SK-N-SH treated with all-trans-retinoic acid at 6 μM for 48 hours (cell line): ENCODE data around the gene EHD4.

Experiments
- OSR1 ChIP-seq: fragments of 250-450 bp; sonication (Bioruptor Pico); IDR thresholded peaks from 2 replicates; pipeline ENCODE4 v1.8.0; 2022; ENCODE audit warnings: moderate library complexity, mild to moderate bottlenecking, inconsistent platforms
- ZFP30 ChIP-seq: fragments of 450-650 bp; formaldehyde crosslinking; IDR thresholded peaks from 2 replicates; pipeline ENCODE4 v1.5.0; 2022; ENCODE audit warnings: mild to moderate bottlenecking, moderate library complexity
- TF ChIP-seq, protein P1 (sequence below): fragments of 250-450 bp; sonication (Bioruptor Pico); IDR thresholded peaks from 2 replicates; pipeline ENCODE4 v1.8.0; 2020; ENCODE audit warnings: mild to moderate bottlenecking, moderate library complexity, borderline replicate concordance
- TF ChIP-seq, protein P2 (sequence below): fragments of 250-450 bp; sonication (Bioruptor Pico); IDR thresholded peaks from 2 replicates; pipeline ENCODE4 v1.5.1; 2021; ENCODE audit warnings: mild to moderate bottlenecking, moderate library complexity

DNA sequence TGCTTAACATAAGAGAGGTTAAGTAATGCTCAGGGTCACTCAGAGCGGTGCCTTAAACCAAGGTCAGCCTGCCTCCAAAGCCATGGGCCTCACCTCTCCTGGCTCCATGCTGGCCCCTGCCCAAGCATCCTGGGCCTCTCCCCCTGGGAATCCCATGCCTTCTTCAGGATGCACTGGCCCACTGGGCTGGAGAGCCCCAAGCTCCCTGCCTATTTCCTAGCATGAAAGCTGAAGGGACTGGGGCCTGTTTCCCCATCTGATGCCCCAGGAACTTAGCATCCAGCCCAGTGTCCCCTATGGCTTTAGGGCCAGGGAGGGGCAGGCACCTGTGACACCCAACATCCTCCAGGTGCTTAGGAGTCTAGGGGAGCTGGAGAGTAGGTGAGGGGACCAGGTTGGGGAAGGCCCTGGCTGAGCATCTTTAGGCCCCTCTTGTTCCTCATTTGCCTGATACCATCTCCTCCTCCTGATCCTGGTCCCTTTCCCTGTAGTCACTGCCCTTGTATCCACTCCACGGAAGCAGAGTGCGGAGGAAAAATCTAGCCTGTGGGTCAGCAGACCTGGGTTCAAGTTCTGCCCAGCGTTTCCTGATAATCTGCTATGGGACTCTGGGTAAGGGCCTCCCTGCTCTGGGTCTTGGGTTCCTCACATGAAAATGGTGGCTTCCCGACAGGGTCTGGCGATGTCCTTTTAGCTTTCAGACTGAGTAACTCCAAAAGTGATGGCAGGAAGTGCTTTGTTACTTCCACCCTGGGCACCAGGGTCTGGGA is 28.6 kb downstream of the EHD4 start:
- no peak for TF ChIP-seq OSR1 (CRISPR knock-in tag)
- TF ChIP-seq, protein P1, sequence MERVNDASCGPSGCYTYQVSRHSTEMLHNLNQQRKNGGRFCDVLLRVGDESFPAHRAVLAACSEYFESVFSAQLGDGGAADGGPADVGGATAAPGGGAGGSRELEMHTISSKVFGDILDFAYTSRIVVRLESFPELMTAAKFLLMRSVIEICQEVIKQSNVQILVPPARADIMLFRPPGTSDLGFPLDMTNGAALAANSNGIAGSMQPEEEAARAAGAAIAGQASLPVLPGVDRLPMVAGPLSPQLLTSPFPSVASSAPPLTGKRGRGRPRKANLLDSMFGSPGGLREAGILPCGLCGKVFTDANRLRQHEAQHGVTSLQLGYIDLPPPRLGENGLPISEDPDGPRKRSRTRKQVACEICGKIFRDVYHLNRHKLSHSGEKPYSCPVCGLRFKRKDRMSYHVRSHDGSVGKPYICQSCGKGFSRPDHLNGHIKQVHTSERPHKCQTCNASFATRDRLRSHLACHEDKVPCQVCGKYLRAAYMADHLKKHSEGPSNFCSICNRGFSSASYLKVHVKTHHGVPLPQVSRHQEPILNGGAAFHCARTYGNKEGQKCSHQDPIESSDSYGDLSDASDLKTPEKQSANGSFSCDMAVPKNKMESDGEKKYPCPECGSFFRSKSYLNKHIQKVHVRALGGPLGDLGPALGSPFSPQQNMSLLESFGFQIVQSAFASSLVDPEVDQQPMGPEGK (CRISPR knock-in tag) = no peak
- TF ChIP-seq ZFP30 (CRISPR knock-in tag) = no peak
- TF ChIP-seq, protein P2, sequence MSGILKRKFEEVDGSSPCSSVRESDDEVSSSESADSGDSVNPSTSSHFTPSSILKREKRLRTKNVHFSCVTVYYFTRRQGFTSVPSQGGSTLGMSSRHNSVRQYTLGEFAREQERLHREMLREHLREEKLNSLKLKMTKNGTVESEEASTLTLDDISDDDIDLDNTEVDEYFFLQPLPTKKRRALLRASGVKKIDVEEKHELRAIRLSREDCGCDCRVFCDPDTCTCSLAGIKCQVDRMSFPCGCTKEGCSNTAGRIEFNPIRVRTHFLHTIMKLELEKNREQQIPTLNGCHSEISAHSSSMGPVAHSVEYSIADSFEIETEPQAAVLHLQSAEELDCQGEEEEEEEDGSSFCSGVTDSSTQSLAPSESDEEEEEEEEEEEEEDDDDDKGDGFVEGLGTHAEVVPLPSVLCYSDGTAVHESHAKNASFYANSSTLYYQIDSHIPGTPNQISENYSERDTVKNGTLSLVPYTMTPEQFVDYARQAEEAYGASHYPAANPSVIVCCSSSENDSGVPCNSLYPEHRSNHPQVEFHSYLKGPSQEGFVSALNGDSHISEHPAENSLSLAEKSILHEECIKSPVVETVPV (CRISPR knock-in tag) = no peak
